Fibroblast of lung (primary cell): ENCODE results near the gene S1PR2.

ENCODE experiments used
- CTCF ChIP-seq, 2 donors: IDR thresholded peaks in 1 of 2; conservative IDR thresholded peaks in 1 of 2; 1 replicate in 1 of 2; 2 replicates in 1 of 2; pipeline ENCODE4 v1.5.1; 2011 to 2012; ENCODE audit warnings: low read length in 2 of 2, control low read depth in 1 of 2, inconsistent platforms in 1 of 2, low read depth in 1 of 2, mild to moderate bottlenecking in 1 of 2
- EZH2 ChIP-seq: IDR thresholded peaks from 2 replicates; pipeline ENCODE4 v1.5.1; 2012; ENCODE audit warnings: low read length, control low read depth, mild to moderate bottlenecking; ENCODE audit errors: missing control alignments

- TF ChIP-seq CTCF (conservative IDR thresholded peaks at IDR 0.05 in 1 of 2, IDR thresholded peaks at IDR 0.05 in 1 of 2; ENCODE audit: low read depth in 1 of 2, low read length in 2 of 2) (no peak), EZH2 (no peak)
These were observed 35.6 kb upstream of the S1PR2 start for GRCh38 chr19:10266706-10267105.
